CD4-positive, alpha-beta T cell treated with Interleukin-10 for 1 hour (primary cell): Measurements from ENCODE around the gene OGG1.
"Not testable (repeated sequence)": the region's sequence is repeated elsewhere in the genome, so short reads cannot be mapped to it uniquely, and the experiment has no call there.

ENCODE experiments used
- DNase-seq: peaks from one replicate; pipeline ENCODE4 v3.0.0-alpha.2; 2020

The OGG1 gene

GRCh38 chr3:9768141-9768775, 18.5 kb downstream of the OGG1 start:
- DNase-seq, result no peak

GRCh38 chr3:9769012-9769411, 19.3 kb downstream of the OGG1 start:
- DNase-seq, result no peak

GRCh38 chr3:9769426-9770275, 19.9 kb downstream of the OGG1 start, which contains the start of gene CAMK1:
CAMK1 (minus strand) TSS chr3:9769947; CDS start chr3:9767749, 2,198 bp downstream.
- DNase-seq, result peak; percentile 58

GRCh38 chr3:9770276-9770812, 20.6 kb downstream of the OGG1 start:
- no peak for DNase-seq

- not testable (repeated sequence) for DNase-seq
These were observed 21.3 kb downstream of the OGG1 start for GRCh38 chr3:9771007-9771406.

- no peak for DNase-seq
These were observed 27.3 kb downstream of the OGG1 start for GRCh38 chr3:9776896-9777693.

- no peak for DNase-seq
These were observed 27.9 kb downstream of the OGG1 start for GRCh38 chr3:9777694-9778021.

- no peak for DNase-seq
These were observed 28.7 kb downstream of the OGG1 start for GRCh38 chr3:9778143-9779074.

- no peak for DNase-seq
These were observed 29.4 kb downstream of the OGG1 start for GRCh38 chr3:9779075-9779593.

GRCh38 chr3:9779721-9780457, 30.1 kb downstream of the OGG1 start:
- peak; percentile 53 for DNase-seq

GRCh38 chr3:9780458-9780812, 30.7 kb downstream of the OGG1 start:
- no peak for DNase-seq

GRCh38 chr3:9780910-9781309, 31.2 kb downstream of the OGG1 start:
- no peak for DNase-seq

GRCh38 chr3:9781551-9781950, 31.8 kb downstream of the OGG1 start:
- DNase-seq, result no peak

GRCh38 chr3:9781978-9782603, 32.3 kb downstream of the OGG1 start:
- no peak for DNase-seq

GRCh38 chr3:9782770-9783169, 33.0 kb downstream of the OGG1 start:
- DNase-seq, result peak; percentile 30

- DNase-seq, result no peak
These were observed 34.2 kb downstream of the OGG1 start for GRCh38 chr3:9783954-9784353.

- DNase-seq, result no peak
These were observed 35.2 kb downstream of the OGG1 start for GRCh38 chr3:9784965-9785364.

- no peak for DNase-seq
These were observed 35.9 kb downstream of the OGG1 start for GRCh38 chr3:9785602-9786001.

GRCh38 chr3:9786209-9786739, 36.5 kb downstream of the OGG1 start:
- no peak for DNase-seq
